GM12892 (cell line): ENCODE results near the gene PLAC8L1.
"Not testable (repeated sequence)": the region's sequence is repeated elsewhere in the genome, so short reads cannot be mapped to it uniquely, and the experiment has no call there.

Experiments
- DNase-seq: peaks from one replicate; pipeline ENCODE4 v3.0.0; 2011; ENCODE audit not compliant: insufficient read length
- FAIRE-seq: peaks from 2 replicates; lab custom pipeline; 2011; peaks lifted over from hg19 to GRCh38; lab: Jason Lieb, UNC
- POLR2A ChIP-seq: IDR thresholded peaks from 2 replicates; pipeline ENCODE4 v1.6.1; 2011; ENCODE audit warnings: low read depth, low read length, control low read depth
- POLR2AphosphoS5 ChIP-seq: IDR thresholded peaks from 2 replicates; pipeline ENCODE4 v1.6.1; 2011; ENCODE audit warnings: low read depth, low read length, control low read depth
- TAF1 ChIP-seq: IDR thresholded peaks from 2 replicates; pipeline ENCODE4 v1.6.1; 2011; ENCODE audit warnings: low read depth, mild to moderate bottlenecking, control low read depth, low read length, borderline replicate concordance

Gene PLAC8L1

GRCh38 chr5:146109379-146109778, 4.0 kb upstream of the PLAC8L1 start:
- FAIRE-seq (no peak), DNase-seq (no peak)
- TF ChIP-seq POLR2AphosphoS5 = no peak
- TF ChIP-seq TAF1 = no peak
- TF ChIP-seq POLR2A = no peak

- FAIRE-seq, DNase-seq: not testable (repeated sequence)
Observed at GRCh38 chr5:146108870-146109269, 3.5 kb upstream of the PLAC8L1 start.

GRCh38 chr5:146107901-146108300, 2.5 kb upstream of the PLAC8L1 start:
- DNase-seq = no peak
- TF ChIP-seq POLR2AphosphoS5 = no peak
- TF ChIP-seq POLR2A = no peak
- TF ChIP-seq TAF1 = no peak
- FAIRE-seq = no peak

- DNase-seq (no peak), FAIRE-seq (no peak)
- no peak for TF ChIP-seq POLR2AphosphoS5
- TF ChIP-seq TAF1 = no peak
Observed at GRCh38 chr5:146103594-146103993, 1.8 kb downstream of the PLAC8L1 start.

GRCh38 chr5:146101646-146102045, 3.7 kb downstream of the PLAC8L1 start:
- DNase-seq (no peak), FAIRE-seq (no peak)
- no peak for TF ChIP-seq TAF1
- no peak for TF ChIP-seq POLR2A
- no peak for TF ChIP-seq POLR2AphosphoS5

GRCh38 chr5:146098047-146098446, 7.3 kb downstream of the PLAC8L1 start:
- FAIRE-seq (no peak), DNase-seq (no peak)
- TF ChIP-seq POLR2A (no peak), POLR2AphosphoS5 (no peak), TAF1 (no peak)

- TF ChIP-seq POLR2AphosphoS5 (no peak), POLR2A (no peak), TAF1 (no peak)
- FAIRE-seq (no peak), DNase-seq (no peak)
Observed at GRCh38 chr5:146091881-146092280, 13.5 kb downstream of the PLAC8L1 start.

- DNase-seq = no peak
- TF ChIP-seq POLR2AphosphoS5 (no peak), POLR2A (no peak), TAF1 (no peak)
- FAIRE-seq = no peak
Observed at GRCh38 chr5:146089287-146089686, 16.1 kb downstream of the PLAC8L1 start.

GRCh38 chr5:146088098-146088497, 17.3 kb downstream of the PLAC8L1 start:
- TF ChIP-seq TAF1 (no peak), POLR2A (no peak), POLR2AphosphoS5 (no peak)
- FAIRE-seq = no peak
- no peak for DNase-seq

- DNase-seq = no peak
- no peak for FAIRE-seq
- TF ChIP-seq TAF1 (no peak), POLR2AphosphoS5 (no peak), POLR2A (no peak)
Observed at GRCh38 chr5:146084376-146084775, 21.0 kb downstream of the PLAC8L1 start.

- FAIRE-seq (peak; percentile 70), DNase-seq (no peak)
- TF ChIP-seq POLR2A (no peak), POLR2AphosphoS5 (no peak), TAF1 (no peak)
Observed at GRCh38 chr5:146082798-146083197, 22.6 kb downstream of the PLAC8L1 start.

- FAIRE-seq (no peak), DNase-seq (no peak)
- TF ChIP-seq TAF1 (no peak), POLR2A (no peak), POLR2AphosphoS5 (no peak)
Observed at GRCh38 chr5:146081556-146081955, 23.8 kb downstream of the PLAC8L1 start.
